Measurements from ENCODE around the gene CDH22.

Gene CDH22

GRCh38 chr20:46309945-46310344 is 1.6 kb upstream of the CDH22 start:
- DNase-seq (ENCODE audit: low spot score): no peak
- Histone ChIP-seq H3K4me3 (no peak overlapping the region), H3K27ac (no peak overlapping the region)
- TF ChIP-seq CTCF (IDR thresholded peaks at IDR 0.05): no peak

- no peak overlapping the region for H3K27ac ChIP-seq
- TF ChIP-seq CTCF (IDR thresholded peaks at IDR 0.05): no peak
- DNase-seq (ENCODE audit: low spot score): no peak
- H3K4me3 ChIP-seq: peak overlapping the region; percentile 64
Measured at GRCh38 chr20:46307999-46308257, 370 bp downstream of the CDH22 start.

- no peak for DNase-seq (ENCODE audit: low spot score)
- TF ChIP-seq CTCF (IDR thresholded peaks at IDR 0.05): peak; percentile 48
- no peak overlapping the region for H3K27ac ChIP-seq
- peak overlapping the region; percentile 64 for H3K4me3 ChIP-seq
Measured at GRCh38 chr20:46307139-46307998, 929 bp downstream of the CDH22 start.

- H3K27ac ChIP-seq: no peak overlapping the region
- no peak overlapping the region for H3K4me3 ChIP-seq
- no peak for TF ChIP-seq CTCF (IDR thresholded peaks at IDR 0.05)
- DNase-seq (ENCODE audit: low spot score): no peak
Measured at GRCh38 chr20:46306743-46307138, 1.6 kb downstream of the CDH22 start.

- TF ChIP-seq CTCF (IDR thresholded peaks at IDR 0.05): no peak
- Histone ChIP-seq H3K4me3 (no peak overlapping the region), H3K27ac (no peak overlapping the region)
- no peak for DNase-seq (ENCODE audit: low spot score)
Measured at GRCh38 chr20:46305973-46306360, 2.3 kb downstream of the CDH22 start.

- no peak overlapping the region for H3K4me3 ChIP-seq
- no peak for DNase-seq (ENCODE audit: low spot score)
Measured at GRCh38 chr20:46305331-46305972, 2.8 kb downstream of the CDH22 start.

More at GRCh38 chr20:46305331-46305972, 2.8 kb downstream of the CDH22 start:
- no peak overlapping the region for H3K27ac ChIP-seq
- TF ChIP-seq CTCF (IDR thresholded peaks at IDR 0.05): no peak
